ENCODE results near the gene LRP1B.
A peak's percentile ranks its signal among the peaks of the same experiment; 100 is the strongest.

LRP1B gene

DNA sequence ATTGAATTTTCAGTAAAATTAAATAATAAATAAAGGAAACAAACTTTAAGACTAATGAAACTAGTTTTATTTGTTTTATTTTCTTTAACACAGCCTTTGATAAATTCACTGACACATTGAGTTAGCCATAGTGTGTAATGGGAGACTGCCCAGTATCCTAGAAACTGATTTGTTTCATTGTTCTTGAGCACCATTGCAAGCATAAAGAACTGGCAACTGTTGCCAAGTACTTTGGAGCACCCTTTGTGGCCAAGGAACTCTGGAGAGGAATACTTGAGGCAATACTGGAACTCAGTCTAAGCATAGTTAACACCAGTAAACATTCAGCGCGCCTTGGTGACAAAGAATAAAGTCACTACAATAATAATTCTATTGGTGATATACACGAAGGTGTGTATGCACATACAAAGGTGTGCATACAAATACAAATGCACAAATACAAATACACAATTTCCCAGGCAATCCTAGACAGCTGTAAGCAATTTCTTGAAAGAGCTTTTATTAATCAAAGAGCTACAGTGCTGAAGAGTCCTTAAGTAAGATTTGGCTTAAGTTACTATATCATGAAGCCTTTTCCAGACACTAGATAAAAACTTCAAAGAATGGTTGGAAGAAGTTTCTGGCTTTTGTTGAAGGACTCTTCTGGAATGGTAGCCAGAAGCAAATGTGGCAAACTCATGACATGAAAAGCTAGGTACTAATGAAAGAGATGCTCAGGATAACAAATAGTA lies 1371.2 kb downstream of the LRP1B start:
- no peak for DNase-seq

DNA sequence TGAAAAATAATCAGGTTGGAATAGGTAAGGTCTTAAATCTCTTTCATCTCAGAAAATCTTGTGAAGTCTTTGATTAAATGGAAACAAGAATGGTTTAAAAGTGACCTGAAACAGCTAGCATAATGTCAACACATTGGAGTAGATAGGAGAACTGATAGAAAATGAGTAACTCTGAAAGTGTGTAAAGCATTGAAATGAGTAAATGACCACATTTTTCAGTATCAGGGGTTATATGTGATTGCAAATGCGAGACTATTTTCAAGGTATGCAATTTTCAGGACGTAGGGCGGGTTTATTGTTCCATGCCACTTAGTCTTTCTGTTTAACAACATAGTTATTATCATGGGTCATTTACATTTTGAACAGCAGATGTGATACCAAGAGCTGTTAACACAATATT lies 1383.2 kb downstream of the LRP1B start:
- no peak for DNase-seq

DNA sequence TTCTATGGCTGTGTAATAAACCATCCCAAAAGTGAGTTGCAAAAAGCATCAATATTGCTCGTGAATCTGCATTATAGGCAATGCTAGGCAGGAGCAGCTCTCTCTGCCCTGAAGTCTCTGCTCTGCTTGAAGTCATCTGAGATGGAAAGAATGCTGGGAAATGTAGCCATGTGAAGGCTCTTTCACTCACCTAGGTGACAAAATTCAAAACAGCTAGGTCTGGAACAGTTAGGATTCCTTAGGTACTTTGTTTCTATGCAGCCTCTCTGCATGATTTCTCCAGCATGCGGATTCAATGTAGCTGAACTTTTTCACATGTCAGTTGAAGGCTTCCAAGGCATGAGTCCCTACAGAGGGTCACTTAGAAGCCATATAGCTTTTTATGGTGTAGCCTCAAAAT lies 1383.7 kb downstream of the LRP1B start:
- DNase-seq = no peak

DNA sequence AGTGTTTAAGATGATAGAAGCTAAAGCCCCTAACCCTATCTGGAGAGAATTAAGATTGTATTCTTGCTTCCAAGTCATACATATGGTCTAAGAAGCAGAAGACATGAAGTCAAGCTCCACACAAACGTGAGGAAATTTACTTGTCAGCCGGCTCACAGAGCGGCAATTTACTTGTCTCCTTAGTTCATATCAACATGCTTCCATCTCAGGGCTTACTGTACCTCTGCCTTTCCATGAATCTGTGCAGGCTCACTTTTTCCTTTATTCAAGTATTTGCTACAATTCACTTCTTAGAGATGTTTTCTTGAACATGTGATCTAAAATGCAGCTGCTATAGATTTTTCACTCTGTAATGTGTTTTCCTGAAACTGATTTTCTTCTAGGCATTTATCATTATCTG lies 1386.4 kb downstream of the LRP1B start:
- no peak for DNase-seq

DNA sequence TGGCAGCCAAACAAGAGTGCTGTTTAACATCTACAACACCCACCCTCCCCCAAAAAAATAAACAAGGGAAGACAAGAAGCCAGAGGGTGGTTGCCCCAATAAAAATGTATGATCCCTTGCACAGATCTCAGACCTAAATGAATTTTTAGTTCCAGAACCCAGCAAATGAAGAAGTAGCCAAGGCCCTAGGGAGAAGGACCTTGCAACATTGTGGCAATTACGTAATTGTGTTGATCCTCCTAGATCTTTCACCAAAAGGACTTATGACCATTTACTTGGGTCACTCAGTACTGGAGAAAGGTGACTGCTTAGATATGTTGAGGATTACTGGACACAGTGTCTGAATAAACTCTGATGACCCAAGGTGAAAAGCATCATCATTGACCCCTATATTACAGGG lies 1393.8 kb downstream of the LRP1B start:
- DNase-seq = no peak

DNA sequence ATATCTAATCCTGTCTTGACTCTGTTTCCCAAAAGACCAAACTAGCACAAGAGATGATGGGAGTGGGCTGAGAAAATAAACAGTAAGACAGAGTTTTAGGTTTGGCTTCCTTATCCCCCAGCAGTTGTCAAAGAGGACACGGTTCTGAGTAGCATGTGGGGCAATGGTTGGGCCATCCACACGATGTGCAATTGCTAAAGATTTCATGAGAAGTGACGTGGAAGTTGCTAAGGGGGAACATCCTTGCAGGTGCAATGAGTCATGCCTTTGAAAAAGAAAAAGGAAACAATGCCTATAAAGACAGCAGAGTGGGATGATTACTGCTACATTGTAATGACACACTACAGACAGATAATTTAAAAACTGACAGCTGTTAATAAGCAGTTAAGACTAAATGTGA lies 1395.8 kb downstream of the LRP1B start:
- DNase-seq = no peak

DNA sequence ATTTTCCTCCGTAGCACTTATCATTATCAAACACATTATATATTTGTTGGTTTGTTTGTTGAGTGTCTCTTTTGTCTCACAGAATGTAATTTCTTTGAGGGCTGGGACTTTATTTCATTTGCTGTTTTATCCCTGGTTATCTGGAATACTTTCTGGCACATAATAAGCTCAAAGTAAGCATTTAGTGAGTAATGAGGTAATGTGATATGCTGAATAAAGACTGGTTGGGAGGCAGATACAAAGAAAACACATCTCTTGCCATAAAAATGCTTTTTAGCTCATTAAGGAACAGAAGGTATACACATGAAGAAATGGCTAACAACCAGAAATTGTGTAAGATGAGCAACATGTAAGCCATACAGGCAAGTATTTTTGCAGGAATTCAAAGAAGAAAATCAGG lies 1411.8 kb downstream of the LRP1B start:
- DNase-seq = no peak

DNA sequence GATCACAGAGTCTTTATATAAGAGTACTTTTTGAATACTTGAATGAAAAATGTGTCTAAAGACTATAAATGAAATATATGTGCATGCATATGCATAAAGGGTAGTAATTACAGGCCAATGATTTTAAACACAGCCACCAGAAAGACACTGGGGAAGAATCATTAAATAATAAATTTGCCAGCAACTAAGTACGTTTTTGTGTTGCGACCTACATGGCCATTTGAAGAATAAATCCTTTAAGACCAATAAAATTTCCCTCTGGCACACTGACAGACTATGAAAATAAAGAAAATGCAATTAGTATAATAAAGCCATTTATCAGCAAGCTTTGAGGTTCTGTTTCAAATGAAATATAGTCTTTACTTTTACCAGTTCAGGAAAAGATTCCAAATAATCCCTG lies 1413.3 kb downstream of the LRP1B start:
- DNase-seq = no peak

DNA sequence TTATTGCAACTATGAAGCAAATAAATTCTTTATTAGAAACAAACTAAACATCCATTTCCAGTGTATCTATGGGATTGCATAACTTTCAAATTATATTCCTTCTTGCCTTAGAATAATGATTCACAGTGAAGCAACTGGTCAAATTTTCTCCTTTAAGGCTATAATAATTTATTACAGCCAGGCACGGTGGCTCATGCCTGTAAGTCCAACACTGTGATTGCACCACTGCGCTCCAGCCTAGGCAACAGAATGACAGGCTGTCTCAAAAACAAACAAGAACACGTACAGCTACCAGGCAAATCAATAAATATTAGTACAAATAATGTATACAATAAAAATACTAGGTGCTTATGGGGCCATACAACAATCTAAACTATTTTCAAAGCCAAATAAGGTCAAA lies 1416.2 kb downstream of the LRP1B start:
- DNase-seq = no peak

DNA sequence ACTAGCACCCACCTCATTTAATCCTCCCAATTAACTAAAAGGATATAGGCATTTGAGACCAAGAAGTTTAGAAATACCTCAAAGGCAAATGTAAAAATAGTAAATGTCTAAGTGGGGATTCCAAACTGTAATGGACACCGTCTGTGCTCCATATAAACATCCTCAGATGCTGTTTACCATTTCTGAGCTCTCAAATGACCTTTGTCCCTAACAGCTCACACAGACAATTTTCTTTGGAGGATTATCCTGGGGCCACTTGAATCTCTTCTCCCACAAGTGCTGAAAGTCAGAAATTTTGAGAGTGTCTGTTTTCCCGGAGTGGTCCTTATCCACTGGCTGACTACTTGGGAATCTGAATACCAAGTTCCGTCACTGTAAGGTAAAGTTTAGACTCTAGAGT lies 1418.9 kb downstream of the LRP1B start:
- no peak for DNase-seq

DNA sequence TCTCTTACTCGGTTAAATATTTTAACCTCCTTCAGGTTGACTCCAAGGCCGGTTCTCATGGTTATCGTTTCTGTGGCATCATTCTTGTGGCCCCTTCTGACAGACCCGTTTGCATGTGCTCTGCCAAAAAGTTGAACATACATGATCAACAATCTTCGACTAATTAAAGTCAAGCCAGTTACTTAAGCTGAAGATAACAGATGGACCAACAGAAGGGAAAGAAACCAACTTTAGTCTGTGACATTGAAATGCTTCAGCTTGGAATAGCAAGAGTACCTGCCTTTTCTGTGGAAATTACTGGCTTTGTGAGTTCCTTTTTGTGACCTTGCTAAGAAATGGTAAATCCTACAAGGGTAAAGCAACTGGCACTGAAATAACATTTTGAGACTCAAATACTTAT lies 1429.1 kb downstream of the LRP1B start:
- no peak for DNase-seq

DNA sequence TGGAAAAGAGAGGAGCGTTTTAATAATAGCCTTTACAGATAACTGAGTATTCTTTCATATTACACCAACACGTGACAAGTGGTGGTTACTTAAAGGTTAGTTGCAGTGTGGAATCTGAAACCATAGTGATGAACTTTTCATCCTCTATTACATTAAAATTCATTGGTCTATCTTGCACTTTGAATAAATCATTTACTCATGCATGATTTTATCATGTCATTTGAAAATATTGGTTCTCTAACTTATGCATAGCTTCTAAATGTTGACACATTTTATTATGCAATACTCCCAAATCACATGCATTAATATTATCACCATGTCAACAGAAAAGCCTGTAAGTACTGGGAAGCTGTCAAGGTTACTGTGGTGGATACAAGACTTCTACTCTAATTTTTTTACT lies 1432.2 kb downstream of the LRP1B start:
- no peak for DNase-seq

DNA sequence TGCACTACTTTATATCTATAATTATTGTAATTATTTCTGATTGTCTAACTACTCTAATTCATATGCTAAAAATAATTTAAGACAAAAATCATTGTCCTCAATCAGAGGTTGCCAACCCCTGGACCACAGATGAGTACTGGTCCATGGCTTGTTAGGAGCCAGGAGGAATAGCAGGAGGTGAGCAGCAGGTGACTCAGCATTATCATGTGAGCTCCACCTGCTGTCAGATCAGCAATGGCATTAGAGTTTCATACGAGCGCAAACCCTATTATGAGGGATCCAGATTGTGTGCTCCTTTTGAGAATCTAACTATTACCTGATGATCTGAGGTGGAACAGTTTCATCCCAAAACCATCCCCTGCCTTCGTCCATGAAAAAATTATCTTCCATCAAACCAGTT lies 1434.4 kb downstream of the LRP1B start:
- no peak for DNase-seq

DNA sequence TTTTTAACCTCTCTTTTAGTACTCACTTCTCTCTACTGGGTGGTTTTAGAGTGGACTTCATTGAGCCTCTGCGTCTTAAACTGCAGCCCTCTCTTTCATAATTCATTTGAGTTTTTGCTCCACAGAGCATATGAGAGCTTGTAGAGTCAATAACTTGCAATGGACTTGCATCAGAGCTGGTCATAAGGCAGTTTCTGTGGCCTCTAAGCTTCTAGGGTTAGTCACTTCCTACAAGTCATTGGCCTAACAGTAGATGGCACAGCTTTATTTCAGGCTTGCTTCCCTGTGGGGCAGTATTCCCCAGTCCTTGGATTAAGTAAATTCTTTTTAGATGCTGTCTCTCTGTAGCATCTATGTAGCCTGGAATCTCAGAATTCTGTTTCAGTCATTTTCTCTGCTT lies 1435.7 kb downstream of the LRP1B start:
- peak; percentile 69 for DNase-seq

DNA sequence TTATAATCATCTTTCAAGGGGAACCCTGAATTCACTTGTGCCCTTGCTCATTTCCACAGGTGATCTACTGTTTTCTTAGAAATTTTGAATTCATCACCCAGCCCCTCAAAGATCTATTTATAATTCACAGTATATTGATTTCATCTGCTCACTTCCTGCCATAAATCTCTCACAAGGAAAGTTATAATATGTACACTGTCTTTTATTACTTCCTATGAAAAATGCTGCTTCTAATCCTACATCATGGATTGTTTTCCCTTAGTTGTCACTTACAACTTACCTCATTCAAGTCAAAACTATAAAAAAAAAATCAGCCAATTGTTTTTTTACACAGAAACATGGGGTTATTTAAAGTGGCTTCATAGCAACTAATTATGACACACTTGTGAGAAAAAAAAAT lies 1443.0 kb downstream of the LRP1B start:
- no peak for DNase-seq

DNA sequence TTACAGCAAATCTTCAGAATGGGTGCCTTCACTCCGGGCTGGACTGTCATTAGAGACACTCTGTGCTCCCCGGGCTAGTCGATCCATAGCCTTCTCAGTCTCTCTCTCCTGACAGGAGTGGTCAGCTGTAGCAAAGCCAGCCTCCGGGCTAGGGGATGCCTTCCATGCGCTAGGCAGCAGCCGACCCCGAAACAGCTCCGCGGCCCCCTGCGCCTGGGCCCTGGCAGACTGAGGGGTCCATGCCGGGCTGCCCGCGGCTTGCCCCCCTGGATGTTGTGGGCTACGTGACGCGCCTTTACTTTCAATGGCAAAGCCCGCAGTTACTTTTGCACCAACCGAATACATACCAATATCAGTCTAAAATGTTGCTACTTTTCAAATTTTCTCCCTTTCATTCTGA lies 1447.2 kb downstream of the LRP1B start:
- DNase-seq = no peak

DNA sequence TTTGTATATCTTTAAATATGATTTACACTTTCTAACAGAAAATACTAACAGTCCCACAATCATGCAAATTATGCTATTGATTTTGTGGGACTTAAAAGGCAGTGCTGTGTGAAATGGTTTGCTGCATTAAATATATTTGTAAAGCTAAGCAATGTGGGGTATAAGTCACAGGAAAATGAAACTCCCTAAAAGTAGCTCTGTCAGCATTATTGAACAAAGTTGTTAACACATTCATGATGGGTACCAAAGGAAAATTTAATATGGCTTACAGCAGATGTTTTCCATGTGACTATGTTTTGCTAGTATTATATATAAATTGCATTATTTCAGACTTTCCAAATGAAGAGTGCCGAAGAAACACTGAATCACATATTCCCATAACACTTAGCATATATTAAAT lies 1450.0 kb downstream of the LRP1B start:
- DNase-seq = no peak

DNA sequence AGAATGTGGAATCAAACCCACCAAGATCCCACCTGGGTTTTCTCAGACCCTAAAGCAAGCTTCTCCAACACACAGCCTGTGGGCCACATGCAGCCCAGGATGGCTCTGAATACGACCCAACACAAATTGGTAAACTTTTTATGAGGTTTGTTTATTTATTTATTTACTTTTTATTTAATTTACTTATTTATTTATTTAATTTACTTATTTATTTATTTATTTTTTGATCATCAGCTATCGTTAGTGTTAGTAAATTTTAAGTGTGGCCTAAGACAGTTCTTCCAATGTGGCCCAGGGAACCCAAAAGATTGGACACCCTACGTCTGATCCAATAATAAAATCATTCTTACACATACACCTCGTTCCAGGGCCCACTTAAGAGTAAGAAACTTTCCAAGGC lies 1451.1 kb downstream of the LRP1B start:
- no peak for DNase-seq

DNA sequence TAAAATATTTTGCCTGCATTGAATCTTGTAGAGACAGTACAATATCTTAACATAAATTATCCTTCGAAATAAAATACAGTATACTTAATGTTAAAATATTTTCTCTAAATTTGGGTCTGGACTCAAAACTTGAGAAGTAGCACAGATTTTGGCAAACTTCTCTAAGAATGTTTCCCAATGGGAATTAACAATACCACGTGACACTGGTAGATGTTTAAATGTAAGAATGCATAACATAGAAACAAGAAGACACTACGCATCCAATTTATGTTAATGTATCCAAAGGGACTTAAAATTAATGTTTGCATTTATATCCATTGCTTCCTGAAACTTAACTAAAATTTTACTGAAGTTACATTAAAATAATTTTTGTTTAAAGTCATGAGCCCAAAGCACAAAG lies 1460.9 kb downstream of the LRP1B start:
- no peak for DNase-seq

DNA sequence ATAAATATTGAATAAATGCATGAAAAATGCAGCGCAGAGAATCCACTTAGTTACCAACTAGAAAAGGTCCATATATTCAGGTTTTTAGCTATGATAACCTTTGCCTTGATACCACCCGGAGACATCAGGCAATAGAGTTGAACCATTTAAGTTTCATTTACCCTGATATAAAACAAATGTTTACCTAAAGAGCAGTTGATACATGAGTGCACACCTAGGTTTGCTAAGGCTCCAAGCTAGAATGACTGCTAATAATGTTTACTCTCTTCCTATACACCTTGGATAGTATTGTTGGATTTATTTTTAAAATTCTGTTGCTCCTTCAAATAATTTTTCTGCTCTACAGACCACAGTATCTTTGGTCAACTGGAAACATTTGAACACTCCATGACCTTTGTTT lies 1463.6 kb downstream of the LRP1B start:
- DNase-seq = no peak

DNA sequence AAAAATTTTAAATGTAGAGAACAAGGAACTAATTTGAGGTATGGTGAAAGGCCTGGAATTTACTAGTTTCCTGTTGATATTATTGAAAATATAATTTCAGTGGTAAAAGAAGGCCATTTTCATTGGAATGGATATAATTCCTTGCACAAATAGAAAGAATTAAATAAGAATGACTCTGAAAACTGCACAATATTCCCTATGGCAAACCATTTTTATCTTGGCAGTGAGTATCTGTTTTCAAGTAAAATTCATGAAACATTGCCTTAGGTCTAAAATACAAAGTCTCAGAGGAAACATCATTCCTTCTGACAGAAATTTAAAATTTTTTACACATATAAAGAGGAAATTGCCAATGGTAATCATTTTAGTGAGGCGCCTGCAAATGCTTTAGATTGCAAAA lies 1468.3 kb downstream of the LRP1B start:
- no peak for DNase-seq

DNA sequence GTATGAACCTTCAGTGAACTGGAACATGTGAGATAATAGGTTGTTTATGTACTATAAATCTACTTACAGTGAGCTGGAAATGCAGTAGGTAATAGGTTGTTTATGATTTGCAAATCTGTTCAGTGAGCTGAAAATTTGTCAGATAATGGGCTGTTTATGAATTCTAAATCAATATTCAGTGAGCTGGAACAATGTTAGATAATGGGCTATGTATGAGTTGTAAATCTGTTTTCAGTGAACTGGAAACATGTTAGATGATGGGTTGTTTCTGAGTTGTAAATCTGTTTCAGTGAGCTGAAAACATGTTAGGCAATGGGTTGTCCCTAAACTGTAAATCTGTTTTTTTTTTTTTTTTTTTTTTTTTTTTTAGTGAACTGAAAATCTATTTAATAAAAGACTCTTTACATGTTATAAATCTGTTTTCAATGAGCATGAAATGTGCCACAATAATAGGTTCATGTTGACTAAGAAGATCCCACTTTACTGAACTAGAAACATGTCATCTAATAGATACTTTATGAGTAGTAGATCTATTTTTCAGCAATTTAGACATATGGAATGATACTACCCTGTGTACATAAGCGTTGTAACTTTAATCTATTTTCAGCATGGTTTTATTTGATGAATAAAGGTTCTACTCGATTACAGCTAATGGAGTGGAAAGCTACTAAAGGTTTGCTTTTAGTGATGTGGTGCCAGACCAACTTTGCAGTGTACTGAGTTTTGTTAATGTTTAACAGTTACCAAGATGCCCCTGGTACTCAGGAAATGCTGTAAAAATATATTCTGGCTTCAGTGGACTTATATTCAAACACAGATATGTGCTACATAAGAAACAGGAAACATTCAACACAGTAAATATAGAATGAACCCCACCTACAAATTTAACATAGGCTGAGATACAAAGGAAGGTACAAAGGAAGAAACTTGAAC lies 1471.8 kb downstream of the LRP1B start:
- DNase-seq = no peak

DNA sequence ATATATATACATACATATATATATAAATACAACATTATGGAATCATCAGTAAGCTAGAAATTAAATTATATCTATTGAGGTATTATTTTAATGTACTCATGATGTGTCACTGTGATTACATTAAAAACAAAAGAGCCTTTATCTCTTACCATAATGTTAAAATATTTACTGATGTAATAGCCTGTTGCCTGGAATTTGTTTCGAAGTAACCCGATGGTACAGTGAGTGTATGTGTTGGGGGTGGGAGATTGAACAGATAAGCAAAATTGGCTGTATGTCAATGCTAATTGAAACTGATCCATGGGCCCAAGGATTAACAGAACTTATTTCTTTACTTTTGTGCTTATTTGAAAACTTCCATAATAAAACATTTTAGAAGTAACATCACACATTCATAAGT lies 1473.2 kb downstream of the LRP1B start:
- DNase-seq = peak; percentile 79

DNA sequence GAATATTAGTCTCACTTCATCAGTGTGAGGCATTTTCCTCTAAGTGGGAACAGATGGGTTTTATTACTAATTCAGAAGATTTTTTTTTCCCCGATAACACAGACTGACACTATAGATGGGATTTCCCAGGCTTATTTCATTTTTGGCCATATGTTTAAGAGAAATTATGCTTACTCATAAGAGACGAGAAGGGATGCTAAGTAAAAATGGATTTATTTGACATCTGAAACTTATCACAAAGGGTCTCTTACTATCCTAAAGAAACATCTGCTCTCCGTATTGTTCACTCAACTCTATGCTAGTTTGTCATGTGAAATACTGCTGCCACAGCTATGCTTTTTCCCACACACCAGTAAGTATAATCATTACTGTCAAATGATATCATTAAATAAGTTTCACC lies 1476.3 kb downstream of the LRP1B start:
- DNase-seq = peak; percentile 48
